Panc1 (cell line): ENCODE measurements around the gene PNMA8A. TPM values are rescaled to one million over a fixed set of nuclear protein-coding genes. Genes with fewer than 3 reads are reported as not detected.

Experiments used
- ATAC-seq: fragments of 200-7000 bp; cut with Tn5 transposase; 2 replicates; pipeline ENCODE4 v1.9.1; 2020; ENCODE audit warnings: mild to moderate bottlenecking, moderate library complexity
- BruUV-seq: library from RNA; stranded (reverse); fragments of 400-500 nt; replicated peaks from 2 replicates; lab custom pipeline; 2021; lab: Mats Ljungman, UMichigan
- CTCF ChIA-PET: fragments of 300-600 bp; sonication (Branson Sonifier 250); formaldehyde crosslinking; loops from one replicate; lab custom pipeline; 2022; ENCODE audit warnings: antibody characterized with exemption; lab: Charles Lee
- POLR2A ChIA-PET: fragments of 300-600 bp; sonication (Branson Sonifier 250); formaldehyde crosslinking; loops from one replicate; lab custom pipeline; 2022; ENCODE audit warnings: antibody characterized with exemption; lab: Charles Lee
- DNase-seq: peaks from one replicate; pipeline ENCODE4 v3.0.0-alpha.2; 2010; ENCODE audit warnings: low read depth, low spot score
- H3K27ac ChIP-seq: 2 replicates; pipeline ENCODE4 v1.5.1; 2011; ENCODE audit warnings: mild to moderate bottlenecking, low read length, inconsistent platforms
- H3K27me3 ChIP-seq: fragments of 200-500 bp; sonication (Bioruptor generic); 2 replicates; pipeline ENCODE4 v1.6.0; 2014; ENCODE audit warnings: low read length, inconsistent platforms; ENCODE audit not compliant: control insufficient read depth, insufficient read depth
- H3K36me3 ChIP-seq: fragments of 200-500 bp; sonication (Bioruptor generic); 2 replicates; pipeline ENCODE4 v1.5.1; 2014; ENCODE audit warnings: inconsistent platforms, mild to moderate bottlenecking, low read length, moderate library complexity; ENCODE audit not compliant: control insufficient read depth, insufficient read depth
- H3K4me1 ChIP-seq: 2 replicates; pipeline ENCODE4 v1.5.1; 2011; ENCODE audit warnings: inconsistent platforms, mild to moderate bottlenecking, low read length, moderate library complexity; ENCODE audit not compliant: control insufficient read depth, insufficient read depth
- H3K4me3 ChIP-seq, 2 experiments: 2 replicates each; pipeline ENCODE4 v1.5.1; 2011 to 2012; ENCODE audit warnings: low read depth in 2 of 2, low read length in 2 of 2, mild to moderate bottlenecking in 2 of 2, inconsistent platforms in 1 of 2, moderate library complexity in 1 of 2
- H3K9me3 ChIP-seq: fragments of 200-500 bp; sonication (Bioruptor generic); 2 replicates; pipeline ENCODE4 v1.5.1; 2014; ENCODE audit warnings: low read depth, mild to moderate bottlenecking, inconsistent platforms, low read length, moderate library complexity; ENCODE audit not compliant: control insufficient read depth, insufficient read depth
- POLR2AphosphoS5 ChIP-seq: IDR thresholded peaks from 2 replicates; pipeline ENCODE4 v1.6.1; 2012; ENCODE audit warnings: mild to moderate bottlenecking, low read depth, low read length, moderate library complexity
- SIN3A ChIP-seq: IDR thresholded peaks from 2 replicates; pipeline ENCODE4 v1.6.1; 2012; ENCODE audit warnings: low read depth, mild to moderate bottlenecking, low read length, moderate library complexity, borderline replicate concordance; ENCODE audit not compliant: insufficient read depth
- TCF7L2 ChIP-seq: IDR thresholded peaks from 2 replicates; pipeline ENCODE4 v1.6.1; 2011; ENCODE audit warnings: mild to moderate bottlenecking, low read depth, low read length, inconsistent platforms
- in situ Hi-C: cut with HindIII; loops from 2 replicates; pipeline ENCODE4 v1.10.0; 2016; ENCODE audit warnings: low sequenced_read_pairs, low pct_unique_long_range_greater_than_20kb
- intact Hi-C: fragments of 100-400 bp; cut with micrococcal nuclease; formaldehyde crosslinking; loops from one replicate; pipeline ENCODE4 v1.10.0; 2022; ENCODE audit not compliant: unreplicated experiment
- total RNA-seq: library from RNA; stranded (reverse); gene quantifications from one replicate; pipeline ENCODE4 v1.2.1, GENCODE V29; 2021; ENCODE audit not compliant: unreplicated experiment
- TF ChIP-seq, protein P1 (sequence below), 2 experiments: IDR thresholded peaks; 2 replicates each; pipeline ENCODE4 v1.6.1; 2011 to 2012; ENCODE audit warnings: low read depth in 2 of 2, control low read depth in 1 of 2, low read length in 1 of 2, mild to moderate bottlenecking in 1 of 2, moderate library complexity in 1 of 2; ENCODE audit not compliant: insufficient read depth in 1 of 2
- TF ChIP-seq, protein P2 (sequence below): fragments of 450-650 bp; IDR thresholded peaks from 2 replicates; pipeline ENCODE4 v1.5.1; 2017; ENCODE audit warnings: mild to moderate bottlenecking

Gene PNMA8A
- total RNA-seq, 1 experiment from 2014 or later: not detected

DNA sequence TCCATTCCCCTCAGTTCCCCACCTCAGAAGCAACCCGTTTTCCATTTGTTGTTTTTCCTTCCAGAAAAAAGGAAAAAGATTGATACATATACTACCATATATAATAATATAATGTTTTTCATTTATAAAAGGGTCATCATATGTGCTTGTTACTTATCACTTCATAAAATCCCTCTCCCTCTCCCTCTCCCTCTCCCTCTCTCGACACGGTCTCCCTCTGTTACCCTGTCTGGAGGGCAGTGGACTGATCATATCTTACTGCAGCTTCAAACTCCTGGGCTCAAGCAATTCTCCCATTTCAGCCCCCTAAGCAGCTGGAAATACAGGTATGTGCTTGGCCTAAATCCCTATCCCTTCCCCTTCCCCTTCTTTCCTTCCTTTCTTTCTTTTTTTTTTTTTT is 17.1 kb downstream of the PNMA8A start:
- in situ Hi-C loops (no loop called here), intact Hi-C loops (no loop called here)
- Histone ChIP-seq H3K27me3 (no peaks in the 10 kb centered on the region), H3K27ac (no peak overlapping the region), H3K36me3 (no peaks in the 10 kb centered on the region), H3K9me3 (no peaks in the 10 kb centered on the region), H3K4me3 (no peak overlapping the region), H3K4me1 (no peaks in the 10 kb centered on the region)
- CTCF ChIA-PET: no interaction called here
- ATAC-seq: no peak
- TF ChIP-seq, protein P1, sequence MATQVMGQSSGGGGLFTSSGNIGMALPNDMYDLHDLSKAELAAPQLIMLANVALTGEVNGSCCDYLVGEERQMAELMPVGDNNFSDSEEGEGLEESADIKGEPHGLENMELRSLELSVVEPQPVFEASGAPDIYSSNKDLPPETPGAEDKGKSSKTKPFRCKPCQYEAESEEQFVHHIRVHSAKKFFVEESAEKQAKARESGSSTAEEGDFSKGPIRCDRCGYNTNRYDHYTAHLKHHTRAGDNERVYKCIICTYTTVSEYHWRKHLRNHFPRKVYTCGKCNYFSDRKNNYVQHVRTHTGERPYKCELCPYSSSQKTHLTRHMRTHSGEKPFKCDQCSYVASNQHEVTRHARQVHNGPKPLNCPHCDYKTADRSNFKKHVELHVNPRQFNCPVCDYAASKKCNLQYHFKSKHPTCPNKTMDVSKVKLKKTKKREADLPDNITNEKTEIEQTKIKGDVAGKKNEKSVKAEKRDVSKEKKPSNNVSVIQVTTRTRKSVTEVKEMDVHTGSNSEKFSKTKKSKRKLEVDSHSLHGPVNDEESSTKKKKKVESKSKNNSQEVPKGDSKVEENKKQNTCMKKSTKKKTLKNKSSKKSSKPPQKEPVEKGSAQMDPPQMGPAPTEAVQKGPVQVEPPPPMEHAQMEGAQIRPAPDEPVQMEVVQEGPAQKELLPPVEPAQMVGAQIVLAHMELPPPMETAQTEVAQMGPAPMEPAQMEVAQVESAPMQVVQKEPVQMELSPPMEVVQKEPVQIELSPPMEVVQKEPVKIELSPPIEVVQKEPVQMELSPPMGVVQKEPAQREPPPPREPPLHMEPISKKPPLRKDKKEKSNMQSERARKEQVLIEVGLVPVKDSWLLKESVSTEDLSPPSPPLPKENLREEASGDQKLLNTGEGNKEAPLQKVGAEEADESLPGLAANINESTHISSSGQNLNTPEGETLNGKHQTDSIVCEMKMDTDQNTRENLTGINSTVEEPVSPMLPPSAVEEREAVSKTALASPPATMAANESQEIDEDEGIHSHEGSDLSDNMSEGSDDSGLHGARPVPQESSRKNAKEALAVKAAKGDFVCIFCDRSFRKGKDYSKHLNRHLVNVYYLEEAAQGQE (IDR thresholded peaks at IDR 0.05; ENCODE audit: insufficient read depth in 1 of 2, low read depth in 2 of 2, low read length in 1 of 2): no peak
- TF ChIP-seq SIN3A (no peak), TCF7L2 (no peak)
- DNase-seq: no peak
- BruUV-seq: no TSS peak
- POLR2A ChIA-PET: no interaction called here

DNA sequence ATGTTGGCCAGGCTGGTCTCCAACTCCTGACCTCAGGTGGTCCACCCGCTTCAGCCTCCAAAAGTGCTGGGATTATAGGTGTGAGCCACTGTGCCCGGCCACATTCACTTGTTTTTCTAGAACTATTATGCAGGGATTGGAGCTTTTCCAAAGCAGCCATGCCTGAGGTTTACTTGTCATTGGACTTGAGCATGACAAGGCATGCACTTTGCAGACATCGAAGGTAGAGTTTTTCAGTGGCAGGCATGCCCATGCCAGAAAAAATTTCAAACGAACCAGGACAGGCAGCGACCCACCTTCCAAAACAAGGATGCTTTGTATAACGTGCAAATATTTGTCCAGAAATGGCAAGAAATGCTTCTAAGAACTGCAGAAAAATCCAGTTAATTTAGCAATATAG is 17.7 kb downstream of the PNMA8A start:
- Histone ChIP-seq H3K27ac (no peak overlapping the region), H3K27me3 (no peaks in the 10 kb centered on the region), H3K4me1 (no peaks in the 10 kb centered on the region), H3K4me3 (no peak overlapping the region), H3K36me3 (no peaks in the 10 kb centered on the region), H3K9me3 (no peaks in the 10 kb centered on the region)
- CTCF ChIA-PET: no interaction called here
- in situ Hi-C loops: no loop called here
- DNase-seq: no peak
- intact Hi-C loops: no loop called here
- POLR2A ChIA-PET: interaction anchor here (0.7 kb wide), 1 partner anchor 12 kb away, joined by 3 read pairs; no protein-coding TSS in a partner anchor
- no TSS peak for BruUV-seq
- TF ChIP-seq POLR2AphosphoS5: no peak
- no peak for TF ChIP-seq TCF7L2
- TF ChIP-seq, protein P1 (IDR thresholded peaks at IDR 0.05; ENCODE audit: insufficient read depth in 1 of 2, low read depth in 2 of 2, low read length in 1 of 2): no peak
- TF ChIP-seq, protein P2, sequence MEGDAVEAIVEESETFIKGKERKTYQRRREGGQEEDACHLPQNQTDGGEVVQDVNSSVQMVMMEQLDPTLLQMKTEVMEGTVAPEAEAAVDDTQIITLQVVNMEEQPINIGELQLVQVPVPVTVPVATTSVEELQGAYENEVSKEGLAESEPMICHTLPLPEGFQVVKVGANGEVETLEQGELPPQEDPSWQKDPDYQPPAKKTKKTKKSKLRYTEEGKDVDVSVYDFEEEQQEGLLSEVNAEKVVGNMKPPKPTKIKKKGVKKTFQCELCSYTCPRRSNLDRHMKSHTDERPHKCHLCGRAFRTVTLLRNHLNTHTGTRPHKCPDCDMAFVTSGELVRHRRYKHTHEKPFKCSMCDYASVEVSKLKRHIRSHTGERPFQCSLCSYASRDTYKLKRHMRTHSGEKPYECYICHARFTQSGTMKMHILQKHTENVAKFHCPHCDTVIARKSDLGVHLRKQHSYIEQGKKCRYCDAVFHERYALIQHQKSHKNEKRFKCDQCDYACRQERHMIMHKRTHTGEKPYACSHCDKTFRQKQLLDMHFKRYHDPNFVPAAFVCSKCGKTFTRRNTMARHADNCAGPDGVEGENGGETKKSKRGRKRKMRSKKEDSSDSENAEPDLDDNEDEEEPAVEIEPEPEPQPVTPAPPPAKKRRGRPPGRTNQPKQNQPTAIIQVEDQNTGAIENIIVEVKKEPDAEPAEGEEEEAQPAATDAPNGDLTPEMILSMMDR: no peak
- TF ChIP-seq SIN3A: no peak
- no peak for ATAC-seq
